ENCODE measurements around the gene KRTAP25-1. TPM values are rescaled to one million over a fixed set of nuclear protein-coding genes. Genes with fewer than 3 reads are reported as not detected.

KRTAP25-1 gene, protein sequence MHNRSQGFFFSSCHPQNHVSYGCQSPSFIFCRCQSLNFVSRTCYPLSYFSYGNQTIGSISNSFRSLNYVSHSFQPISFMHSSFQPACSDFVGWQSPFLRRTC
- not detected in 2 replicates for total RNA-seq

DNA sequence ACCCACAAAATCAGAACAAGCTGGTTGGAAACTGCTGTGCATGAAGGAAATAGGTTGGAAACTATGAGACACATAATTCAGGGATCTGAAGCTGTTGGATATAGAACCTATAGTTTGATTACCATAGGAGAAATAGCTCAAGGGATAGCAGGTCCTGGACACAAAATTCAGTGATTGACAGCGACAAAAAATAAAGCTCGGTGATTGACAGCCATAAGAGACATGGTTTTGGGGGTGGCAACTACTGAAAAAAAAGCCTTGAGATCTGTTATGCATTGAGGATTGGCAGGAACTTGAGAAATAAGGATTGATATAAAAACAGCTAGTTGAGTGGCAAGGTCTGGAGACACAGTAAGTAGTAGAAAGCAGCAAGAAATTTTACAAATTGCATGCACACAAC lies at the start of gene KRTAP25-1:
TSS of gene KRTAP25-1 (minus strand) at position 300 of the 400 bp plus-strand sequence. CDS start at position 276, 24 bp downstream.

DNA sequence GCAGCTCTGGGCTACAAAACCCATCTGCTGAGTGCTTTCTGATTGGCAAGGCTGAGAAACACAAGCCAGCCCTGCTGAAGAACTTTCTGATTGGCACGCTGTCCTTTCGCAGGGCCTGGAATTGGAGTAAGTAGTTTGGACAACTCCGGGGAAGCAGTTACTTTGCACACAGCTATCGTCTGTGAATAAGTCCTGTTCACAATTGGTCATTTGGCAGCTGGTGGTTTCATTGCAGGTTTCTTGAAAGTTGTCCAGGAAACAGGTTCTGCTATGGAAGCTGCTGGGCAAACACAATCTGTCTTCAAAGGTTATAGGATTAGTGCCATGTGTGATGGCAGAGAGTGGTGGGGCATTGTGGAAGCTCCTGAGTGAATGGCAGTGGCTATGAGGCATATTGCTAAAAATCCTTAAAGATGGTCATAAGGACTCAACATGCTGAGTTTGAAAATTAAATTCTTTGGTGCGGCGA lies 48.0 kb upstream of the KRTAP25-1 start, which contains the start of gene KRTAP27-1:
TSS of gene KRTAP27-1 (minus strand) at position 419 of the 469 bp plus-strand sequence. CDS start at position 393, 26 bp downstream.

DNA sequence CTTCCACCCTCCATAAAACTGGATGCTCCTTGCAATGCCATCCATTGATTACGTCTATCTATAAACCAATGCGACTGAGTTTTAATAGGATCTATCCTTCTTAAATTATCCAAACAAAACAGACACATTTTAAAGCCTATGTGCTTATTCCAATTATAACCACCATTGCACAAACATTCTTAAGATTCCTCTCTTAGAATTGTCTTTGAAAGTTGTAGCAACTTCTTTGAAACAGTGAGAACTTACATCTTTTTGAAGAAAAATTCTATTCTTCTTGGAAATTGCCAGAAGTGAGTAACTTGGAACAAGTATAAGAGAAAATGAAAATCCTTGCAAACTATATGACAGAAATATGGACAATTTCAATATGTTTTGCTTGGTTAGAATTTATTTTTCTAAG lies 30.9 kb upstream of the KRTAP25-1 start, which contains the start of gene KRTAP26-1:
TSS of gene KRTAP26-1 (minus strand) at position 101 of the 400 bp plus-strand sequence. CDS start 280 bp downstream, outside the sequence.

DNA sequence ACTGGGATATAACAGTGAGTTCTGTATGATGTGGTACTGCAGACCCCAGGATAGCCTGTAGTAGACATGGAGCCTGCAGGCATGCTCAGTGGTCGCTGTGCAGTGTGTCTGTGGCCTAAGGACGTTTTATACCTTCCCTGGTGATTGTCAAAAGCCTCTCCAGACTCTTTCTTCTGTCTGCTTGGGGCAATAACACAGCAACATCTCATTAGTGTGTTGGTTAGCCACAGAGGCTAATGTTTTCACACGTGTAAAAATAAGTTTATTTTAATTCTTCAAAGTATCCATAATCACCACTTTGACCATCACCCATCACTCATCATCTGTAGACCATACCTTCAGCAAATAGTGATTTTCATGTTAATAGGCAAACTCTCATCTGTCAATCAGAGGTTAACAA lies 6.5 kb downstream of the KRTAP25-1 start, which contains the start of gene KRTAP24-1:
TSS of gene KRTAP24-1 (minus strand) at position 101 of the 400 bp plus-strand sequence. CDS start at position 83, 18 bp downstream.

Other genes with a start within 250 kb of the KRTAP25-1 start
- gene CLDN17, start 122.7 kb downstream of the KRTAP25-1 start, total RNA-seq = not detected in 2 replicates
- gene CLDN8, start 73.4 kb downstream of the KRTAP25-1 start, total RNA-seq = under 0.01 TPM in 1 of 2 replicates, not detected in the other
- not detected in 2 replicates for gene KRTAP24-1, start 6.6 kb downstream of the KRTAP25-1 start, total RNA-seq
- gene KRTAP26-1, start 30.8 kb upstream of the KRTAP25-1 start, total RNA-seq = not detected in 2 replicates
- gene KRTAP27-1, start 48.2 kb upstream of the KRTAP25-1 start, total RNA-seq = not detected in 2 replicates
- not detected in 2 replicates for gene KRTAP23-1, start 59.1 kb upstream of the KRTAP25-1 start, total RNA-seq
- gene KRTAP13-2, start 82.8 kb upstream of the KRTAP25-1 start, total RNA-seq = not detected in 2 replicates
- gene KRTAP13-1, start 106.5 kb upstream of the KRTAP25-1 start, total RNA-seq = not detected in 2 replicates
- gene KRTAP13-3, start 136.4 kb upstream of the KRTAP25-1 start, total RNA-seq = not detected in 2 replicates
- not detected in 2 replicates for gene KRTAP13-4, start 140.7 kb upstream of the KRTAP25-1 start, total RNA-seq
- not detected in 2 replicates for gene KRTAP15-1, start 150.8 kb upstream of the KRTAP25-1 start, total RNA-seq
- gene KRTAP19-1, start 190.9 kb upstream of the KRTAP25-1 start, total RNA-seq = not detected in 2 replicates
- gene KRTAP19-2, start 197.9 kb upstream of the KRTAP25-1 start, total RNA-seq = not detected in 2 replicates
- gene KRTAP19-3, start 202.5 kb upstream of the KRTAP25-1 start, total RNA-seq = not detected in 2 replicates
- not detected in 2 replicates for gene KRTAP19-4, start 207.7 kb upstream of the KRTAP25-1 start, total RNA-seq
- not detected in 2 replicates for gene KRTAP19-5, start 212.6 kb upstream of the KRTAP25-1 start, total RNA-seq